NCI-H1092 (cell line): ENCODE data around the gene ERVK3-1.

Experiments used
- DNase-seq: peaks from one replicate; lab custom pipeline; 2025; lab: John Stamatoyannopoulos, UW

Gene ERVK3-1

GRCh38 chr19:58364146-58364545, 59.0 kb downstream of the ERVK3-1 start:
- no peak for DNase-seq
